Thyroid gland (tissue), 4 donors: ENCODE measurements around the gene WDPCP. TPM values are rescaled to one million over a fixed set of nuclear protein-coding genes. Genes with fewer than 3 reads are reported as not detected.

ENCODE experiments used
- DNase-seq, 2 donors: peaks; one replicate each; pipeline ENCODE4 v3.0.0-alpha.2; 2019
- H3K27ac ChIP-seq, 3 donors: fragments of 200-600 bp; sonication (generic); 1 replicate in 2 of 3; 2 replicates in 1 of 3; pipeline ENCODE4 v1.5.1; 2016 to 2019; ENCODE audit warnings: mild to moderate bottlenecking in 1 of 3, moderate library complexity in 1 of 3
- H3K27me3 ChIP-seq: fragments of 200-600 bp; sonication (generic); one replicate; pipeline ENCODE4 v1.5.1; 2019
- H3K36me3 ChIP-seq, 2 donors: fragments of 200-600 bp; sonication (generic); one replicate each; pipeline ENCODE4 v1.5.1; 2016 to 2019
- H3K4me1 ChIP-seq, 2 donors: fragments of 200-600 bp; sonication (generic); one replicate each; pipeline ENCODE4 v1.5.1; 2017 to 2019
- H3K4me3 ChIP-seq, 3 donors: fragments of 200-600 bp; sonication (generic); replicated peaks in 1 of 3; 1 replicate in 2 of 3; 2 replicates in 1 of 3; pipeline ENCODE4 v1.5.1; 2016; ENCODE audit warnings: mild to moderate bottlenecking in 1 of 3
- H3K9me3 ChIP-seq: fragments of 200-600 bp; sonication (generic); one replicate; pipeline ENCODE4 v1.5.1; 2017
- POLR2A ChIP-seq, 2 donors: fragments of 450-650 bp; IDR thresholded peaks; one replicate each; pipeline ENCODE4 v1.6.1; 2017; ENCODE audit warnings: antibody characterized with exemption in 2 of 2, mild to moderate bottlenecking in 2 of 2, moderate library complexity in 1 of 2
- WGBS, 2 donors: methylation state at CpG; one replicate each; pipeline ENCODE4 v1.1.5; 2017; 5-methylcytosine and 5-hydroxymethylcytosine counted together
- intact Hi-C: fragments of 100-400 bp; cut with DNase I; formaldehyde crosslinking; loops from one replicate; pipeline ENCODE4 v1.15.1; 2023
- total RNA-seq, 4 donors: library from RNA; depleted of rRNA; stranded (reverse); fragments of >200 nt; gene quantifications; one replicate each; pipeline ENCODE4 v1.2.3, GENCODE V29; 2016
- TF ChIP-seq, protein P1 (sequence below), 6 experiments: fragments of 200-600 bp in 3 of 6; fragments of 450-650 bp in 3 of 6; sonication (generic) in 3 of 6; IDR thresholded peaks; one replicate each; pipeline ENCODE4 v1.5.1; 2016 to 2019; ENCODE audit warnings: antibody characterized with exemption in 6 of 6, mild to moderate bottlenecking in 2 of 6, inconsistent platforms in 1 of 6, moderate library complexity in 1 of 6

Gene WDPCP
- total RNA-seq, 4 donors from 2014 or later, result 18.3 to 33.1 (median 22.0) TPM

DNA sequence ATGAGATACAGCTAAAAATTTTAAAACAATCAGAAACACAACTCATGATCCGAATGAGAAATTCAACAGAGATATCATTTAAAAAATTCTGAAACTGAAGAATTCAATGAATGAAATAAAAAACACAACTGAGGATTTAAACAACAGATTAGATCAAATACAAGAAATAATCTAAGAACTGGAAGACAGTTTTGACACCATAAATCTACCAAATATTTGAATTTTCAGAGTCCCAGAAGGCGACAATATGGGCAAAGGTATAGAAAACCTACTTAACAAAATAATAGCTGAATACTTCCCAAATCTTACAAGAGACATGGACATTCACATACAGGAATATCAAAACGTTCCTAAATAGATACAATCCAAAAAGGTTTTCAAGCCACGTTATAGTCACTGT lies 315.7 kb downstream of the WDPCP start:
- H3K4me1 ChIP-seq, result no peaks in the 10 kb centered on the region
- no peak overlapping the region for H3K4me3 ChIP-seq
- no peaks in the 10 kb centered on the region for H3K36me3 ChIP-seq
- WGBS, 2 donors, result 94 to 95% methylated on average over 4 of the region's 4 CpGs
- TF ChIP-seq, protein P1, sequence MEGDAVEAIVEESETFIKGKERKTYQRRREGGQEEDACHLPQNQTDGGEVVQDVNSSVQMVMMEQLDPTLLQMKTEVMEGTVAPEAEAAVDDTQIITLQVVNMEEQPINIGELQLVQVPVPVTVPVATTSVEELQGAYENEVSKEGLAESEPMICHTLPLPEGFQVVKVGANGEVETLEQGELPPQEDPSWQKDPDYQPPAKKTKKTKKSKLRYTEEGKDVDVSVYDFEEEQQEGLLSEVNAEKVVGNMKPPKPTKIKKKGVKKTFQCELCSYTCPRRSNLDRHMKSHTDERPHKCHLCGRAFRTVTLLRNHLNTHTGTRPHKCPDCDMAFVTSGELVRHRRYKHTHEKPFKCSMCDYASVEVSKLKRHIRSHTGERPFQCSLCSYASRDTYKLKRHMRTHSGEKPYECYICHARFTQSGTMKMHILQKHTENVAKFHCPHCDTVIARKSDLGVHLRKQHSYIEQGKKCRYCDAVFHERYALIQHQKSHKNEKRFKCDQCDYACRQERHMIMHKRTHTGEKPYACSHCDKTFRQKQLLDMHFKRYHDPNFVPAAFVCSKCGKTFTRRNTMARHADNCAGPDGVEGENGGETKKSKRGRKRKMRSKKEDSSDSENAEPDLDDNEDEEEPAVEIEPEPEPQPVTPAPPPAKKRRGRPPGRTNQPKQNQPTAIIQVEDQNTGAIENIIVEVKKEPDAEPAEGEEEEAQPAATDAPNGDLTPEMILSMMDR (IDR thresholded peaks at IDR 0.05), result no peak
- TF ChIP-seq POLR2A (IDR thresholded peaks at IDR 0.05), result no peak
- no peak overlapping the region for H3K27ac ChIP-seq
- no peaks in the 10 kb centered on the region for H3K27me3 ChIP-seq
- intact Hi-C loops, result no loop called here
- no peaks in the 10 kb centered on the region for H3K9me3 ChIP-seq
- no peak for DNase-seq

DNA sequence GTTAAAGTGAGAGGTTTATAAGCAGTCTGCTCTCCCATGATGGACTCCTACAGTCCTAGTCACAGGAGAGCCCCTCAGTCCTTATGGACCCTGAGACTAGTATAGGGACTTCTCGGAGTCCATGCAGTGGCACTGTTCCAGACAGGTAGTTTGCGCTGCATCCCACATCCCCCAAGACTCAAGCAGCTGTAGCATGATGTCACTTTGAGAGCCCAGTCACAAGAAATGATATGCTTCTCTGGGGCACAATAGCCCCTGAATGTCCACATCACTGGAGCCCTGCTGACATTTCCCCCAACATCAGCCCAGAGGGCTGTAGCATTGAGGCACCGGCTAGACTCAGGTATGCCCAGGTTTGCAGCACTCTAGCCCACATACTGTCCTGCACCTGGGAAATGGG lies 317.6 kb downstream of the WDPCP start:
- TF ChIP-seq POLR2A (IDR thresholded peaks at IDR 0.05), result no peak
- TF ChIP-seq, protein P1 (IDR thresholded peaks at IDR 0.05), result no peak
- no peaks in the 10 kb centered on the region for H3K4me1 ChIP-seq
- WGBS, 2 donors, result 92 to 96% methylated on average over 2 to 3 of the region's 3 CpGs
- no peaks in the 10 kb centered on the region for H3K36me3 ChIP-seq
- H3K27me3 ChIP-seq, result no peaks in the 10 kb centered on the region
- no peaks in the 10 kb centered on the region for H3K9me3 ChIP-seq
- H3K27ac ChIP-seq, result no peak overlapping the region
- no peak for DNase-seq
- no peak overlapping the region for H3K4me3 ChIP-seq
- intact Hi-C loops, result no loop called here

DNA sequence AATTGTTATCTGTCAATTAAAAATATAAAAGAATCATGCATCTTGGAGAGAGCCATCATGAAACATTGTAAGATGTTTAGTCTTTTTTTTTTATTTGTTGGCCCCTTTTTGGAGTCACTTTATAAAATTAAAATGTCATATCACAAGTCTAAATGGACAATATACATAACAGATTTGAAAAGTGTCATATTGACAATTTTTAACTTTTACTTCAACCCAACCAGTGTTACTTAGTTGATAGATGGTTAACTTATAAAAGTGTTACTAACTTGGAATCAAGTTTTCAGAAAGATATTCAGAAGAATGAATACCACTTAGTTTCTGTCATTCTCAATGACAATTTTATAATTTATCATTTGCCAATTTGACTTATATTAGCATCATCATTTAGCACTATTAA lies 319.3 kb downstream of the WDPCP start:
- Histone ChIP-seq H3K4me3 (no peak overlapping the region), H3K9me3 (no peaks in the 10 kb centered on the region), H3K36me3 (no peaks in the 10 kb centered on the region), H3K4me1 (no peaks in the 10 kb centered on the region), H3K27me3 (no peaks in the 10 kb centered on the region), H3K27ac (no peak overlapping the region)
- DNase-seq, result no peak
- intact Hi-C loops, result no loop called here
- no peak for TF ChIP-seq POLR2A (IDR thresholded peaks at IDR 0.05)
- TF ChIP-seq, protein P1 (IDR thresholded peaks at IDR 0.05), result no peak

DNA sequence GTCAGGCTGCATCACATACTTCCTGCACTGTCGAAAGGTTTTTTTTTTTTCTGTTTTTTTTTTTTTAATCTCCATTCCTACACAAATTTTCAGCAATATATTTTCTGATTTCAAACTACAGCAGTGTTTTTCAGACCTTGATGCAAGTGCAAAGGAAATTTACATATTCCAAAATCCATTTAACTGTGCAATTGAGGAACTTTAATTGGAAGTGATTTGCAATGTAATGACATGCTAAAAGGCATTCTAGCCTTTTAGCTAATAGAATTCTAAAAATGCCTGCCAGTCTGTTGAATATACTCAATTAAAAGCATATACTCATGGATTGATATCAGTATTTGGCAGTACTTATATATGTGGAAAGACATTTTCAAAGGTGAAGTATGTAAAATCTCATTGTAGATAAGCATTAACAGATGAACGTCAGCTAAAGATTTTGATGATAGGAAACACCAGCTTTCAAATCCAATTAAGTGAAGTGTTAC lies 327.1 kb downstream of the WDPCP start:
- no peak for TF ChIP-seq POLR2A (IDR thresholded peaks at IDR 0.05)
- TF ChIP-seq, protein P1 (IDR thresholded peaks at IDR 0.05), result no peak
- Histone ChIP-seq H3K4me3 (no peak overlapping the region), H3K27me3 (no peaks in the 10 kb centered on the region), H3K27ac (no peak overlapping the region), H3K4me1 (no peaks in the 10 kb centered on the region), H3K9me3 (no peaks in the 10 kb centered on the region), H3K36me3 (no peaks in the 10 kb centered on the region)
- WGBS, 2 donors, result 77 to 84% methylated on average over 2 of the region's 2 CpGs
- intact Hi-C loops, result no loop called here
- DNase-seq, result no peak

DNA sequence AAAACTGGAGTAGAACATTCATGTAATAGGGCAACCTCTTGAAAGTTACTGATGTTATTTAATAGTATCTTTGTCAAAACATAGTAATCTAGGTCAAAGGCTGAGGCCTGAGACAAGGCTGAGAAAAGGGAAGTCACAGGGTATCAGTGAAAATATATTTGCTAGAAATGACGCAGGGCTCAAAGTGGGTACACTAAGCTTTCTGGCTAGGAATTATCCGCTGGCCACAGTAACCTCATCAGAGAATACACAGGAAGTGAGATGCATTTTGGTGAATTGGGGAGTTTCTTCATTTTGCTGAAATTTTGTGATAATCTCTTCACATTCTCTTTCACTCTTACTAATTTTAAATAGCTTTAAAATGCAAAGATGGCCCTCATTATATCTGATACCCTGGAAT lies 330.8 kb downstream of the WDPCP start:
- Histone ChIP-seq H3K4me1 (no peaks in the 10 kb centered on the region), H3K36me3 (no peaks in the 10 kb centered on the region), H3K4me3 (no peak overlapping the region), H3K27me3 (no peaks in the 10 kb centered on the region), H3K27ac (no peak overlapping the region), H3K9me3 (no peaks in the 10 kb centered on the region)
- 83 to 92% methylated on average over 2 of the region's 2 CpGs for WGBS, 2 donors
- no peak for DNase-seq
- TF ChIP-seq POLR2A (IDR thresholded peaks at IDR 0.05), result no peak
- TF ChIP-seq, protein P1 (IDR thresholded peaks at IDR 0.05), result no peak
- intact Hi-C loops, result no loop called here
